ENCODE measurements around the gene ACP1. TPM values are rescaled to one million over a fixed set of nuclear protein-coding genes. Genes with fewer than 3 reads are reported as not detected.

The ACP1 gene
- total RNA-seq, result 100 to 1,000 TPM; 132 to 178 (median 168) TPM

DNA sequence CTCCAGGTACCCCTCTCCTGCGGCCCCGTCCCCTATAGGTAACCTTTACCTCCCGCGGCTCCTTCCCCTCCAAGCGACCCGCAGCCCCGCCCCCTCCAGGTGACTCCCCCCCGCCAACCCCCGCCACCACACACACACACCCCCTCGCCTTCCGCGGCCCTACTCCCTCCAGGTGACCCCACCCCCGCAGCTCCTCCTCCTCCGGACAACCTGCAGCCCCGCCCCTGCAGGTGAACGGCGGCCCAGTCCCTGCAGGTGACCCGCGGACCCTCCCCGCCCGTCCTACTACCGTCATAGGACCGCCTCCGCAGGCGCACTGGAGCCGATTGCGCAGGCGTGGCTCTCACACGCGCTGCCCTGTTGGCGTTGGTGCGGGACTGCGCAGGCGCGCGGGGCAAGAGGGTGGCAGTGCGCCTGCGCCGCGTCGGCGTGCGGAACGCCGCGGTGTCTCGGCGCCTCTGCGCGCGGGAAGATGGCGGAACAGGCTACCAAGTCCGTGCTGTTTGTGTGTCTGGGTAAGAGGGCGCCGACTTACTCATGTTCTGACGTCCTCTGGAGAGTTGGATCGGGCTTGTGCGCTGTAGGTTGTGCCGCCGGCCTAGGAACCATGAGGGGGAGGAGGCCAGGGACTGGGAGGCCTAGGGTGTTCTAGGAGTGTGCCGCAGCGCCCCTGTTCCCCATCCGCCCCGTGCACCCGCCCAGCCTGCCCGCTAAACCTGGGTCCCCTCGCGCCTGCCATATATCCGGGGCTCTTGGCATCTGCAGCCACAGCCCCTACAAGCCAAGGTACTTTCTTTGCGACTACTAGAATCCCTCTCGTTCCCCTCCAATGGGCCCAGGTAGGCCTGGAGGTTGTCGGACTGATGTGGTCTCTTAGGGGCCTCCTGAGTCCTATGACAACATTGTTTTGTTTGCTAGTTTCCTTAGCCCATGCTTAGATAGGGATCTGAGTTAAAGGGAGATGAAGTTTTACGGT, at the start of gene ACP1:
Gene ACP1 (plus strand): TSS at position 455 of the 976 bp plus-strand sequence. CDS start 18 bp downstream, at position 473.
- H3K4me3 Mint-ChIP-seq, result peak within 1 kb of the TSS; percentile 92
- H3K4me1 Mint-ChIP-seq (ENCODE audit: low read depth), result peaks cover 45% of the 10 kb centered on the region
- H3K27me3 Mint-ChIP-seq (ENCODE audit: low read depth), result no peaks in the 10 kb centered on the region
- peaks cover 21% of the 10 kb centered on the region for H3K36me3 Mint-ChIP-seq (ENCODE audit: insufficient read depth)
- H3K9me3 Mint-ChIP-seq, result no peaks in the 10 kb centered on the region
- DNase-seq (peak; percentile 95), ATAC-seq (peak; percentile 86 to 89)

DNA sequence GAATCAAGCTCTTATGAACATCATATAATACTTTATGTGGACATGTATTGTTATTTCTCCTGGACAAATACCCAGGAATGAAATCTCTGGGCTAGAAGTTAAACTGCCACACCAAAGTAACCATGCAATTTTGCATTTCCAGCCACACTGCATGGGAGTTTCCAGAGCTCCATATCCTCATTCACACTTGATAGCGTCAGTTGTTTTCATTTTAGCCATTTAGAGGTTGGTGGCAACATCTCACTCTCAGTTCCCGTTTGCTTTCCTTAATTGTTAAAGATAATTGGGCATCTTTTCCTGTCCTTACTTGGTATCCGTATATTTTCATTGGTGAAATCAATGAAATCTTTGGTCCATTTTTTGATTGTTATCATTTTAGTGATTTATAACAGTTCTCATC, 48.7 kb upstream of the ACP1 start:
- peaks cover 9% of the 10 kb centered on the region for H3K27me3 Mint-ChIP-seq (ENCODE audit: low read depth)
- no peak overlapping the region for H3K4me3 Mint-ChIP-seq
- H3K36me3 Mint-ChIP-seq (ENCODE audit: insufficient read depth), result peaks cover 16% of the 10 kb centered on the region

DNA sequence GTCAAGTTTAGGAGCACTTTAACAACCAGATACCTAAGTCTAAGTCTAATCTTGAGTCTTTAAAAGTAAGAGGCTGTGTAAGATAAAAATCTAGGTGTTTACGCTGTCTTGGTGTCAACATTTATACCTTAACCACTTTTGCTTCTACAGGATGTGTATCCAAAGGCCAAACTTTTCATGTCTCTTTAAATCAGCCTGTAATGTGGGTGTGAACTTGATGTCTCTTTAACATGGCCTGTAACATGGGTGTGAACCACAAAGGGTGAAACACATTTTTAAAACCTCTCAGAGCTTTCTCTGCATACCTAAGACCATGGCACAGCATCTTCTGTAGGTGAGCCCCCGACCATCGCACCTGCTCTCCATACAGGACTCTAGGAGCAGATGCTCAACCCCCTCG, 41.3 kb upstream of the ACP1 start:
- no peak overlapping the region for H3K4me3 Mint-ChIP-seq
- H3K27me3 Mint-ChIP-seq (ENCODE audit: low read depth), result no peaks in the 10 kb centered on the region
- no peak for ATAC-seq
- no peaks in the 10 kb centered on the region for H3K4me1 Mint-ChIP-seq (ENCODE audit: low read depth)
- peaks cover 26% of the 10 kb centered on the region for H3K36me3 Mint-ChIP-seq (ENCODE audit: insufficient read depth)
- H3K9me3 Mint-ChIP-seq, result no peaks in the 10 kb centered on the region
- no peak for DNase-seq

More for the DNA sequence above, 48.7 kb upstream of the ACP1 start:
- Mint-ChIP-seq H3K9me3 (no peaks in the 10 kb centered on the region), H3K4me1 (ENCODE audit: low read depth) (no peaks in the 10 kb centered on the region)
- ATAC-seq (no peak), DNase-seq (no peak)

DNA sequence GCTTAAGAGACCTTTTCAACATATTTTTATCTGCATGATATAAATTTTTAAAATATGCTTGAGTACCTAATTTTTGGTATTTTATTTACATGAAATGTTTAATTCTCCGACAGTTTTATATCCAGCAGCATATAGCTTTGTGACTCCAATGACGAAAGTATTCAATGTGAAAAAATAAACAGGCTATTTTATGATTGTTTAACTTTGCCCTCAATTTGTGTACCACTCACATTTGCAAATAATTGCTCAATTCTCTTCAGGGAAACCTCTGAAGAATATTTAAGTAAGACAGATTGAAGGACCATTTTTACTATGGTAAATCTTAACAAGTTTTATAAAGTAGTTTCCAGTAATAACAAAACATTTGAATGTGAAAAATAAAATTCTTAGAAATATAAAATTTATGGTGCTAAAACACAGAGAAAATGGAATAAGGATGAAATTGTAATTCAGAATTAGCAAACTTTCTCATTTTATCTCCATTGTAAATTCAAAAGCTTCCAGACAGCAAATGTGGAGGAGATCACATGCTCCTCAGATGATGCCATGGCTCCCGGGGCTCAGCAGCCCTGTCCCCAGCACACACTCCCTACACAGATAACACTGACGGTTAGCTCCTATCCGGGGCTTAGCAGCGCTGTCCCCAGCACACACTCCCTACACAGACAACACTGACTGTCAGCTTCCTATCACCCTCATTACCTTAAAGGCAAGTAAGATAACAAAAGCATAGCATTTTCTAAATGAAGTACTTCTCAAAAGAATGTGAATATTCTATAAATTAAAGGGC, 40.6 kb upstream of the ACP1 start:
- Mint-ChIP-seq H3K9me3 (no peaks in the 10 kb centered on the region), H3K36me3 (ENCODE audit: insufficient read depth) (peaks cover 34% of the 10 kb centered on the region), H3K4me3 (no peak overlapping the region), H3K4me1 (ENCODE audit: low read depth) (no peaks in the 10 kb centered on the region), H3K27me3 (ENCODE audit: low read depth) (no peaks in the 10 kb centered on the region)
- DNase-seq (no peak), ATAC-seq (no peak)

DNA sequence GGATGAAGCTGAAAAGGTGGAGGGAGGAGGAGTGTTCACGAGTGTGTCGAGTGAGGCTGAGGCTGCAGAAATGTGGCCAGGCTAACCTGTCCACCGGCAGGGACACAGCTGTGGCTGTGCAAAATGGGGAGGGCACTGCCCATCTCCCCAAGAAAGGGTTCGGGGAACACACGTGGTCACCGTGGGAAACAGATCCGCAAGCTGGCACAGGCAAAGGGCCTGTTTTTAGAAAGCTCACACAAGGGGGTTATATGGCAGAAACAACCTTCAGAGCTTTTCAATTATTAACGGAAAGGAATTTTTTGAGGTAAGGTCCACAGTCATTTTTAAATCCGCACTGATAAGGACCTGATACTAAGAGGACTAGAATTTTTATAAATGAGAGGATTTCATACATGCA, 36.6 kb upstream of the ACP1 start:
- H3K27me3 Mint-ChIP-seq (ENCODE audit: low read depth), result no peaks in the 10 kb centered on the region
- H3K4me1 Mint-ChIP-seq (ENCODE audit: low read depth), result no peaks in the 10 kb centered on the region
- no peaks in the 10 kb centered on the region for H3K9me3 Mint-ChIP-seq
- DNase-seq (no peak), ATAC-seq (no peak)
- peaks cover 40% of the 10 kb centered on the region for H3K36me3 Mint-ChIP-seq (ENCODE audit: insufficient read depth)
- no peak overlapping the region for H3K4me3 Mint-ChIP-seq

DNA sequence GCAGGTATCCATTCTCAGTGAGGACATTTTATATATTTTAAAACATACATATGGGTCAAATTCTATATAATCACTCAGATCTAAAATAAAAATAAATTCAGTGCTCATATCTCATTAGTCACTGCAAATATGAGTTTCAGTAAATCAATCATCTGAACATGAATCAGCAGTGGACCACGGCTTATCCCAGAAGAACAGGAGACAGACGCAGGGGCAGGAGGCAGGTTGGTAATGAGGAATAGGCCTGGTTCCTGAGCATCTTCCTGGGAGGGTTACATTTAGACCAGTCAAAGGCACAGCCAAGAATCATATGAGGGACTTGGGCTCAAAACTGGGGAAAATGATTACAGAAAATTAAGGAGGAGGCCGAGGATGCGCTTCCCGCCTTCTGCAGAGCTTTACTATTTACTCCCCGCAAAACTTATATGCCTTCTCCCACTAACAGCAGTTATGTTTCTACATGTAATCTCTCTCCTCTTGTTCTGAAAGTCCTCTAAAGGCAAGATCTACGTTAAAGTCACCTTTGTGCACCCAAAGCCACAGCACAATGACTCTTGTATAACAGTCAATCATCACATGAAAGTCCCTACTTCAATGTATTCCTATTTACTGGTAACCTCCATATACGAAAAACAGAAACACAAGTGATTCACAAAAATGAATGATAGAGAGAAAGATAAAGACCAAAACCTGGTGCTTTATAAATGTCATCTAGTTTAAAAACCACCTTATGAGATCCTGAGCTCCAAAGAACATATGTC, 36.0 kb upstream of the ACP1 start:
- Mint-ChIP-seq H3K9me3 (no peaks in the 10 kb centered on the region), H3K36me3 (ENCODE audit: insufficient read depth) (peaks cover 42% of the 10 kb centered on the region)
- ATAC-seq, result no peak

DNA sequence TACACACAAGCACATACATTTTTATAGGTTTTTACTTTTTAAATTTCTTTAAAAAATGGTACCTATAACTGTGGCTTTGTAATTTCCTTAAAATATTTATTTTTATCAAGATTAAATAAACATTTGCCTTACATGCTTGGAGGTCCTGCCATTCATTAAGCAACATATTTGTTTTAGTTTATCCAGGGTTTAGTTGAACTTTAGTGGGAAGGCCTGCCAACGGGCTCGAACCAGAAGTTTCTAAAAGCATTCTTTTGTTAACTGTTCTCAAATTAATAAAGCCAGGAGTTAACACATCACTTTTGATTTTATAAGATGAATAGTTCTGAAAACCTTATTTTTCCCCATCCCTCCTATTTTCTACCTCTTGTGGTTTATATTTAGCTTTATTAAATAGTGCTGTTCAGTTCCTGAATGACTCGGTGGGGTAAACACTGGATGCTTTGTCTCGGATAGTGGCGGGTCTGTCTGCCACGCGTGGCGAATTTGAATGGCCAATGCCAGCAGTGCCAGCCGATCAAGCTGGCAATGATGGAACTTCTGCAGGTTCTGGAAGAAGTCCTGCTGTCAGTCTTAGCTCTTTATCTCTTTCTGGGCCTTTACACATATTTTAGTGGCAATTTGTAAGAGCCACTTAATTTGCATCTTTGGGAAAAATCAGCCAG, 33.1 kb upstream of the ACP1 start:
- no peak for DNase-seq
- H3K4me1 Mint-ChIP-seq (ENCODE audit: low read depth), result no peaks in the 10 kb centered on the region
- no peaks in the 10 kb centered on the region for H3K27me3 Mint-ChIP-seq (ENCODE audit: low read depth)
- no peak for ATAC-seq
- H3K4me3 Mint-ChIP-seq, result no peak overlapping the region
- peaks cover 36% of the 10 kb centered on the region for H3K36me3 Mint-ChIP-seq (ENCODE audit: insufficient read depth)
- H3K9me3 Mint-ChIP-seq, result no peaks in the 10 kb centered on the region

More for the DNA sequence above, 36.0 kb upstream of the ACP1 start:
- Mint-ChIP-seq H3K4me3 (no peak overlapping the region), H3K4me1 (ENCODE audit: low read depth) (no peaks in the 10 kb centered on the region), H3K27me3 (ENCODE audit: low read depth) (no peaks in the 10 kb centered on the region)
- no peak for DNase-seq

DNA sequence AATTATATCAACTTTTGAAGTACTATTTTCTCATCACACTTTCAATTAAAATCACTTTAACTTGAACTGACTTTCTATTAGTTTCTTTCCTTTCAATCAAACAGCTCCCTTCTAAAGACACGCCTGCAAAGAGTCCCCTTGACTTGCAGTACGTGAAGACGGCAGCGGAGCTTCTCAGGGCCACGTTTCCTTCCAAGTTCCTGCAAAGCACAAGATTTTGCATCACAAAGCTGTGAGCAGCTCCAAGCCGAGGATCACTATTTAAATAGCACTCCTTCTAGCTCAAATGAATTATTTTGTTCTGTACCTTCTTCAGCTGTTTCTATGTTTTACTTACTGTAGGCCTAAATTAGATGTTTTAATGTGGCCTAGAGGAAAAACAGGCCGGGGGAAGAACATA, 31.7 kb upstream of the ACP1 start:
- DNase-seq (no peak), ATAC-seq (no peak)
- Mint-ChIP-seq H3K4me1 (ENCODE audit: low read depth) (no peaks in the 10 kb centered on the region), H3K36me3 (ENCODE audit: insufficient read depth) (peaks cover 25% of the 10 kb centered on the region), H3K27me3 (ENCODE audit: low read depth) (no peaks in the 10 kb centered on the region), H3K9me3 (no peaks in the 10 kb centered on the region), H3K4me3 (no peak overlapping the region)

DNA sequence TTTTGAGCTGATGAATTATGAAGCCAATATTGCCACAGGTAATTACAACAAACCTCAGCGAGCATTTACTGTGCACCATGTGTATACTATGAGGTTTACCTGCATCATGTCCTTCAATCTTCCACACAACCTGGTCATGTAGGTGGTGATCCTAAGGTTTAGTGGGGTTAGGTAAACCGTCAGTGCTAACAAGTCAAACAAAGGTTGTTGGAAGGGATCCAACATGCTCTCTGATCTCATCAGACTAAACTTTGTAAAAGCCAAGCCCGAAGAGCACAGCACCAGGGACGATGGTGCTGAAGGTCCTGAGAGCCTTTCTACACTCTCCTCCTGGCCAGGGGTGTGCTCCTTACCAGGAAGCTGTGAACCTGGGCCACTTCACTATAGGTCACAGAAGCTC, 30.3 kb upstream of the ACP1 start:
- peaks cover 26% of the 10 kb centered on the region for H3K36me3 Mint-ChIP-seq (ENCODE audit: insufficient read depth)
- H3K4me3 Mint-ChIP-seq, result no peak overlapping the region
- H3K9me3 Mint-ChIP-seq, result no peaks in the 10 kb centered on the region

DNA sequence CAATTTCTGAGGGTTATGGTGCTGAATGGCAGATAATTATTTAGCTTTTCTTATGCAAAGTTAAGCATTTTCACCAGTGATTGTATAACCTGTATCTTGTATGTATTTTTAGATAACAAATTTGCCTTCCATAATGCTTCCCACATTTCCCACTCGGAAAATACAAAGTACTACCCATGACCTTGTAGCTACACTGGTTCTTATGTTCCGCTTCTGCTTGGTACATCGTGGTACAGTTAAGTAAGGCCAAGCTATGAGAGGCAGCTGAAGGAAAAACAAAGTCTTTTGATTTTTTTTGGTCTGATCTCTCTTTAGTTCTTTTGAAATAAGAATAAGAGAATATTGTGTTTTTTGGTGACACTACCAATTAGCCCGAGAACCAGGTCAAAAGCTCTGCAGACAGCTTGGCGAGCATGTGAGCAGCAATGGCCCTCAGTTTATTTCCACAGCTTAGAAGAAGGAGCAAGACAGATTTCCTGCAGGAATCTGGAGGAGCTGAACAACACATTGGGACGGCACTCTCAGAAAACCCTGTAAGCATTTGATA, 27.7 kb upstream of the ACP1 start:
- Mint-ChIP-seq H3K4me1 (ENCODE audit: low read depth) (peaks cover 2% of the 10 kb centered on the region), H3K9me3 (no peaks in the 10 kb centered on the region), H3K36me3 (ENCODE audit: insufficient read depth) (peaks cover 36% of the 10 kb centered on the region), H3K27me3 (ENCODE audit: low read depth) (no peaks in the 10 kb centered on the region), H3K4me3 (no peak overlapping the region)
- DNase-seq, result no peak
- no peak for ATAC-seq

More for the DNA sequence above, 30.3 kb upstream of the ACP1 start:
- ATAC-seq (no peak), DNase-seq (no peak)
- H3K4me1 Mint-ChIP-seq (ENCODE audit: low read depth), result peaks cover 2% of the 10 kb centered on the region
- no peaks in the 10 kb centered on the region for H3K27me3 Mint-ChIP-seq (ENCODE audit: low read depth)

DNA sequence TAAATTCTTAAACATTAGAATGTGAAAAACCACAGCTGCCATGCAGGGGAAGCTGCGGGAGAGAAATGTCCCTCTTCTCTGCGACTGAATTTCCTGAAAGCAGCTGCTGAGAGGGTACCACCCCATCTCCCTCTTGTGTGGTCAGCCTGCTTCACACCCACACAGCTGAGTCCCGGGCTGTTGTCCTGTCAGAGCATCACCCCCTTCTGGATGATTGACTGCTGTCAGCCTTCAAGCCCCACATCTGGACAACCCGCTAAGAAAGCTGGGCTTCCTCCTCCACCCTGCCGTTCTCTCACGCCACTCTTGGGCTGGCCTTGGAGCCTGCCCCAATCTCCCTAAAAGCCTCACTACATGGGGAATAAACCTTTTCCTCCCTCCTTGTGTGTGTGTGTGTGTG, 26.9 kb upstream of the ACP1 start:
- Mint-ChIP-seq H3K4me1 (ENCODE audit: low read depth) (peaks cover 2% of the 10 kb centered on the region), H3K4me3 (no peak overlapping the region), H3K36me3 (ENCODE audit: insufficient read depth) (peaks cover 40% of the 10 kb centered on the region), H3K9me3 (peaks cover 6% of the 10 kb centered on the region), H3K27me3 (ENCODE audit: low read depth) (no peaks in the 10 kb centered on the region)
- DNase-seq (no peak), ATAC-seq (no peak)

DNA sequence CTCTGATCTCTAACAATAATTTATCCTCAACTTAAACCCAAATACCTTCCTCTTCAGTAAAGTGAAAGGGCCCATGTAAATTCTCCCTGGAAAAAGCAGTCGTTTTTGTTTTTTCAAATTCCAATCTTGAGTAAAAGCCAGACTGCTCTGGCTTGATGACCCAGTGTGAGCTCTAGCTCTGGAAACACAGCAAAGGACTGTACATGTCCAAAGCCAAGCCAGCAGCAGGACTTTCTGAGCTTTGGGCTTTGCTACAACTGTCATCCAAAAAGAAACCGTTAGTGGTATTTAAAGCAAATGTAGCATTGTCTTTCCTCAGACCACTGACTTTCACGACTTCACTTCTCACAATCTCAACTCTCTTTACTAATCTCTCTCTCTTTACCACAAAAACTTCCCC, 26.3 kb upstream of the ACP1 start:
- ATAC-seq (no peak), DNase-seq (no peak)
- H3K4me3 Mint-ChIP-seq, result no peak overlapping the region
- H3K4me1 Mint-ChIP-seq (ENCODE audit: low read depth), result peaks cover 2% of the 10 kb centered on the region
- peaks cover 10% of the 10 kb centered on the region for H3K9me3 Mint-ChIP-seq
- H3K36me3 Mint-ChIP-seq (ENCODE audit: insufficient read depth), result peaks cover 42% of the 10 kb centered on the region
- no peaks in the 10 kb centered on the region for H3K27me3 Mint-ChIP-seq (ENCODE audit: low read depth)

DNA sequence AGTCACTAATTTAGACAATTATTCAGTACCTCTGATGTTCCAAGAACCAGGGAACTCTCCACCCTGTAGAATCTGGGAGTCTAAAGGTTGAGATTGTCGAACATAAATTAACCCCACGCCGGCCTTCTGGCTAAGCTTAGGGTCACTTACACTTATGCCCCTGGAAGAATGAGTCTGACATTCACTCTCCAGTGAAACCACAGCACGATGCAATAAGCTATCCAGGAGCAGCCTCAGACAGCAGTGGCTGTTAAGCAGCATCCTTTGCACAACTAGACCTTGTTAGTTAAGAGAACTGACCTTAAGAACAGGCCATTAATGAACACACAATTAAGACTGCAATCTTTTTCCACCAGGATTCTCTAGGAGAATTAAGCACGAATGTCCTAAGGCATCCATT, 25.9 kb upstream of the ACP1 start:
- ATAC-seq (no peak), DNase-seq (no peak)
- no peaks in the 10 kb centered on the region for H3K27me3 Mint-ChIP-seq (ENCODE audit: low read depth)
- H3K4me3 Mint-ChIP-seq, result no peak overlapping the region
- H3K4me1 Mint-ChIP-seq (ENCODE audit: low read depth), result peaks cover 2% of the 10 kb centered on the region
- peaks cover 10% of the 10 kb centered on the region for H3K9me3 Mint-ChIP-seq
- H3K36me3 Mint-ChIP-seq (ENCODE audit: insufficient read depth), result peaks cover 44% of the 10 kb centered on the region

All from activated T-cell treated with anti-CD3 and anti-CD28 coated beads, Interleukin-2, amount 50 U/mL, for 4 hours (primary cell).